Keratinocyte (primary cell): ENCODE data around the gene FHAD1. TPM values are rescaled to one million over a fixed set of nuclear protein-coding genes. Genes with fewer than 3 reads are reported as not detected.

Experiments used
- DNase-seq: peaks from one replicate; pipeline ENCODE4 v3.0.0-alpha.2; 2011; ENCODE audit warnings: low read depth, missing footprints, low spot score
- FAIRE-seq: peaks from 2 replicates; lab custom pipeline; 2011; peaks lifted over from hg19 to GRCh38; lab: Jason Lieb, UNC
- H2AFZ ChIP-seq: 2 replicates; pipeline ENCODE4 v1.6.0; 2012; ENCODE audit warnings: low read length, control low read depth, inconsistent platforms; ENCODE audit not compliant: control insufficient read depth
- H3K27ac ChIP-seq: 2 replicates; pipeline ENCODE4 v1.5.1; 2011; ENCODE audit warnings: low read length; ENCODE audit not compliant: control insufficient read depth, insufficient read depth
- H3K27me3 ChIP-seq: 3 replicates; pipeline ENCODE4 v1.6.0; 2011; ENCODE audit warnings: low read length; ENCODE audit not compliant: control insufficient read depth, insufficient read depth; ENCODE audit errors: extremely low read depth
- H3K36me3 ChIP-seq, 2 experiments: 2 replicates in 1 of 2; 3 replicates in 1 of 2; pipeline ENCODE4 v1.5.1; 2011; ENCODE audit warnings: low read length in 2 of 2, mild to moderate bottlenecking in 1 of 2; ENCODE audit not compliant: control insufficient read depth in 2 of 2, insufficient read depth in 2 of 2; ENCODE audit errors: extremely low read depth in 1 of 2
- H3K4me1 ChIP-seq: 3 replicates; pipeline ENCODE4 v1.5.1; 2011; ENCODE audit warnings: low read length; ENCODE audit not compliant: control insufficient read depth, insufficient read depth; ENCODE audit errors: extremely low read depth
- H3K4me2 ChIP-seq: 3 replicates; pipeline ENCODE4 v1.6.0; 2011; ENCODE audit warnings: low read depth, low read length; ENCODE audit not compliant: control insufficient read depth, insufficient read depth; ENCODE audit errors: extremely low read depth
- H3K4me3 ChIP-seq, 3 experiments: fragments of 200-600 bp in 1 of 3; sonication (generic) in 1 of 3; 2 replicates in 2 of 3; 3 replicates in 1 of 3; pipeline ENCODE4 v1.5.1; 2011 to 2016; ENCODE audit warnings: low read length in 3 of 3, mild to moderate bottlenecking in 3 of 3, control low read depth in 2 of 3, inconsistent platforms in 1 of 3, low read depth in 1 of 3, mixed read lengths in 1 of 3, mixed run types in 1 of 3, moderate library complexity in 1 of 3; ENCODE audit not compliant: control insufficient read depth in 2 of 3, insufficient read depth in 2 of 3; ENCODE audit errors: extremely low read depth in 1 of 3
- H3K79me2 ChIP-seq: 2 replicates; pipeline ENCODE4 v1.6.0; 2012; ENCODE audit warnings: low read length; ENCODE audit not compliant: control insufficient read depth, insufficient read depth
- H3K9ac ChIP-seq: 3 replicates; pipeline ENCODE4 v1.6.0; 2011; ENCODE audit warnings: low read length; ENCODE audit not compliant: control insufficient read depth, insufficient read depth; ENCODE audit errors: extremely low read depth
- H3K9me1 ChIP-seq: 3 replicates; pipeline ENCODE4 v1.6.0; 2011; ENCODE audit warnings: low read length; ENCODE audit not compliant: control insufficient read depth, insufficient read depth; ENCODE audit errors: extremely low read depth
- H3K9me3 ChIP-seq: 2 replicates; pipeline ENCODE4 v1.5.1; 2012; ENCODE audit warnings: low read depth, low read length; ENCODE audit not compliant: control insufficient read depth
- H4K20me1 ChIP-seq: 3 replicates; pipeline ENCODE4 v1.6.0; 2011; ENCODE audit warnings: low read length; ENCODE audit not compliant: control insufficient read depth, insufficient read depth; ENCODE audit errors: extremely low read depth
- CTCF ChIP-seq, 3 experiments: IDR thresholded peaks in 1 of 3; conservative IDR thresholded peaks in 1 of 3; optimal IDR thresholded peaks in 1 of 3; 2 replicates in 2 of 3; 3 replicates in 1 of 3; pipeline versions ENCODE3 to v1.5.1; 2011; ENCODE audit warnings: low read length in 3 of 3, mild to moderate bottlenecking in 3 of 3, moderate library complexity in 2 of 3, control low read depth in 1 of 3, inconsistent platforms in 1 of 3; ENCODE audit not compliant: insufficient read depth in 2 of 3; ENCODE audit errors: extremely low read depth in 1 of 3
- EZH2 ChIP-seq: IDR thresholded peaks from one replicate; pipeline ENCODE4 v1.6.1; 2012; ENCODE audit warnings: inconsistent platforms, mild to moderate bottlenecking, low read length, moderate library complexity
- dilution Hi-C: fragments of 300-500 bp; cut with MboI; formaldehyde crosslinking; loops from one replicate; pipeline ENCODE4 v1.7.0; 2020; ENCODE audit warnings: low sequenced_read_pairs; ENCODE audit not compliant: extremely low pct_ligation_motif_present
- polyA plus RNA-seq, 5 experiments: library from polyadenylated mRNA; depleted of rRNA in 3 of 5; stranded (reverse) in 3 of 5; stranded (forward) in 1 of 5; unstranded in 1 of 5; fragments of >200 nt; gene quantifications; 1 replicate in 1 of 5; 2 replicates in 3 of 5; 3 replicates in 1 of 5; pipeline versions ENCODE4 v1.2.1 to v1.2.3, GENCODE V29; 2011 to 2012; ENCODE audit warnings: missing spikeins in 2 of 5, low read depth in 1 of 5, low replicate concordance in 1 of 5

Gene FHAD1
- polyA plus RNA-seq, 1 donor (not counting 4 experiments of a cell fraction or from before 2014, with no cell fraction given) = 0.09 TPM

GRCh38 chr1:15222653-15223303, 24.2 kb upstream of the FHAD1 start:
- peaks cover 6 to 17% of the 10 kb centered on the region in 2 experiments for H3K36me3 ChIP-seq
- no peak overlapping the region for H2AFZ ChIP-seq
- dilution Hi-C loops = no loop called here
- no peak overlapping the region for H3K27ac ChIP-seq
- TF ChIP-seq EZH2 (no peak), CTCF (optimal IDR thresholded peaks at IDR 0.05 in 1 of 3, IDR thresholded peaks at IDR 0.05 in 1 of 3, conservative IDR thresholded peaks at IDR 0.05 in 1 of 3; ENCODE audit: extremely low read depth in 1 of 3, insufficient read depth in 2 of 3, low read length in 3 of 3) (no peak)
- H3K9me1 ChIP-seq = no peaks in the 10 kb centered on the region
- FAIRE-seq (no peak), DNase-seq (no peak)
- no peak overlapping the region for H3K4me2 ChIP-seq
- H4K20me1 ChIP-seq = peaks cover 2% of the 10 kb centered on the region
- H3K9ac ChIP-seq = no peak overlapping the region
- H3K27me3 ChIP-seq = no peaks in the 10 kb centered on the region
- no peaks in the 10 kb centered on the region for H3K4me1 ChIP-seq
- no peak overlapping the region for H3K4me3 ChIP-seq
- H3K79me2 ChIP-seq = no peaks in the 10 kb centered on the region
- H3K9me3 ChIP-seq = no peaks in the 10 kb centered on the region

GRCh38 chr1:15224259-15224869, 22.7 kb upstream of the FHAD1 start:
- no peak overlapping the region for H3K4me2 ChIP-seq
- TF ChIP-seq CTCF (optimal IDR thresholded peaks at IDR 0.05 in 1 of 3, IDR thresholded peaks at IDR 0.05 in 1 of 3, conservative IDR thresholded peaks at IDR 0.05 in 1 of 3; ENCODE audit: extremely low read depth in 1 of 3, insufficient read depth in 2 of 3, low read length in 3 of 3) (no peak), EZH2 (no peak)
- H3K79me2 ChIP-seq = no peaks in the 10 kb centered on the region
- dilution Hi-C loops = no loop called here
- H3K27me3 ChIP-seq = no peaks in the 10 kb centered on the region
- peaks cover 6 to 12% of the 10 kb centered on the region in 2 experiments for H3K36me3 ChIP-seq
- no peaks in the 10 kb centered on the region for H3K9me1 ChIP-seq
- H2AFZ ChIP-seq = no peak overlapping the region
- no peak overlapping the region for H3K27ac ChIP-seq
- no peak for DNase-seq
- no peak overlapping the region for H3K9ac ChIP-seq
- H3K9me3 ChIP-seq = no peaks in the 10 kb centered on the region
- peaks cover 2% of the 10 kb centered on the region for H4K20me1 ChIP-seq
- FAIRE-seq = no peak
- no peak overlapping the region for H3K4me3 ChIP-seq
- no peaks in the 10 kb centered on the region for H3K4me1 ChIP-seq
